GM19372 (cell line): ENCODE data around the gene ELL.

Experiments
- ATAC-seq: cut with Tn5 transposase; IDR thresholded peaks from one replicate; pipeline ENCODE4 v1.9.1; 2021; ENCODE audit warnings: mild to moderate bottlenecking, low read depth, moderate library complexity; ENCODE audit not compliant: unreplicated experiment

Gene ELL

DNA sequence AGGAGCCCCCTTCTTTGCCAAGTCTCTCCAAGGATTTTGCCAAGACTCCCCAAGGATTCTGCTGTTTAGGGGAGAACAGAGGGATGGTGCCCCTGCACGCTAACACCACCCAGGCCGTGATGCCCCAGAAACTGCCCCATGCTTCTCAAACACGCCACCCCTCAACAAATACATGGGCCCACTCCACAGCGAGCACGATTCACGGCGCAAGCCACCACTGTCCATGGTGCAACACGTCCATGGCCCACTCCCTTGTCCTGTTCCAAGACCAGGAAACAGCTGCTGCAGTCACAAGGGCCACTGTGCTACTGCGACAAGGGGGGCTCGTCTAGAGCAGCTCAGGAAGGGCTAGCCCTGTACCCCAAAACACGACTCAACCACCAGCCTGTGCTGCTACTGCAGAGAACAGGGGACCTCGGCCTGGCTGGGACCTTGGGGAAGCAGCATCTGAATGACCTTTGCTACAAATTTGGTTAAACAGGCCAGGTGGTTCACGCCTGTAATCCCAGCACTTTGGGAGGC, 47.4 kb downstream of the ELL start:
- ATAC-seq, result no peak

DNA sequence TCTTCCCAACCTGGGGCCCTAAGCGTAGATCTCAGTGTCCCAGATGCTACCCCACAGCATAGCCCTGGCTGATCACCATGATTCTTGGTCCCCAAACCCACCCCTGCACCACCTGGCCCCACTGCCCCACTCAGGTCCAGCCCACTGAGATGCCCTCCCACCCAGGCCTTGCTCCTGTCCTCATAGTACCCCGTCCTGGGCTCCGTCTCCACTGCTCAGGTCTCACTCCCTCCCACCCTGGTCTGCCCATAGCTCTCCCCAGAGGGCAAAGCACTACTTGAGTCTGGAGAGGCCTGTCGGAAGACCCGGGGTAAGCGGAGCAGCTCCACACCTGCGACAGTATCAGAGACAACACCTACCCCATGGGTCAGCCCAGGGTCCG, 48.2 kb downstream of the ELL start:
- ATAC-seq, result no peak

DNA sequence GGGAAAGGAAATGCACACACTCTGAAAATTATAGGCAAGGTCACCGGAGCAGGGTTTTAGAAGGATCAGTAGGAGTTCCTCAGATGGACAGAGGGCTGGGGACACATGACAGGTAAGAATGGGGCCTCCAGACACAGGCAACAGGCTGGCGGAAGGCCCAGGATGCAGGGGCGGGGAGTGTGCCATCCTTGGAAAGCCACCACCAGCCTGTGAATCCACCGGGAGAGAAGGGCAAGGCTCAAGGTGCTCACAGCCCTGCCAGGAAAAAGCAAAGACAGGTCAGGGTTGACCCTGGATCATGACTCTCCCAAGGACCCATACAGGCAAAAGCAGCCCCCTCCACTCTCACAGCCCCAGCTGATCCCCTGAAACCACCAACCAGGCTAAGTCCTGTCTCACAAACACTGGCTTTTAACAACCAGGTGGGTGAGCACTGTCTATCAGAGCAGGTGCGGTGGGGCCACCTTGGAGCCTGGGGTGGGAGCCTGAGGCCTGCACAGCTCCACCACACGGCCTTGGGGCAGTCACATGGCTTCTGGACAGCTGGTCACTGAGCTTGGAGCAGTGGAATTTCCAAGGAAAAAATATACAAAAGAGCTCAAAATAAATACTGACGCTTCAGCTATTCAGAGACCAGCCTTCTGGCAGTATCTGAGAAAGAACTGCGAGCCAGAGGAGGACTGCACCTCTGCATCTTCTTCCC, 48.7 kb downstream of the ELL start:
- no peak for ATAC-seq

DNA sequence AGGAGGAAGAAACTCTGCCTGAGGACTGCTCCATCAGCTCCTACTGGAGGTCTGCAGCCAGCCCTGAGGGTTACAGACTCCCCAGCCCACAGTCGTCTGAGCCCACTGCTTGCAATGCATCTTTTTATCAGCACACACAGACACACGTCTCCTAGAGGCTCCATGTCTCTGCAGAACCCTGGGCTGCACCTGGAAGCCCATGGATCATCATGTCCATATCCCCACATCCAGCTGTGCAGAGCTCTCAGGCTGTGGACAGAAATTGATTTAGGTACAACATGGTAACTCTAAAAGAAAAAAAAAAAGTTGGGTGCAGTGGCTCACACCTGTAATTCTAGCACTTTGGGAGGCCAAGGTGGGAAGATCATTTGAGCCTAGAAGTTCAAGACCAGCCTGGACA, 51.1 kb downstream of the ELL start:
- no peak for ATAC-seq

DNA sequence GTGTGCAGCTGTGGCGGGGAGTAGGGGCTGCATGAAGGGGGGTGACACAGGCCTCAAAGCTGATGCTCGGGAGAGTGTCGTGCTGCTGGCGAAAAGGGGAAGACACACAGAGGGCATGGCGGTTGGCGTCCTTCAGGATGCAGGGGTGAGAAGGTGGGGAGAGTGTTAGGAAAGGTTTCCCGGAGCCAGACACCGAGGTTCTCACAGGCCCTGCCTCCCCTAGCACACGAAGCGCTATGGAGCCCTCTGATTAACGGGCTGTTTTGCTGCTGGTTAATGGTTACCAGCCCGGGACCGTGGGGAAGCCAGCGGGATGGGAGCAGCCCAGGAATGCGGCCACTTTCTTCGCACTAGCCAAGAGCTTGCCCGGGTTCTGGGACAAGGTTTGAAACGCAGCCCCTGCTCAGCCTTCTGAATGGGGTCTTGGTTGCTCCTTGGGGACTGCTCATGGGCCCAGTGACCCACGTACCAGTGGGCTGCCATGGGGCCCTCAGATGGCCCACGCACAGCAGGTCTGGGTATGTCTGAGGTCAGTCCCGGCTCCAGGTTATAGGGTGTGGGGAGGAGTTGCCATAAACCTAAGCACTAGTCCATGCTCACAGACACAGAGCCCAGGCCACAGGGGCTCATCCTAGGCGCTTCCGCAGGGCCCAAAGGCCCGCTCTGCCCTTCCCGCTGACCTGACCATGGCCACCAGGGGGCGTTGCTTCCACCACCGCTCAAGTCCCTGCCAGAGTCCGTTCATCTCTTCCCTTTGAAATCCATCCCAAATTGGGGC, 52.6 kb downstream of the ELL start:
- ATAC-seq, result no peak

DNA sequence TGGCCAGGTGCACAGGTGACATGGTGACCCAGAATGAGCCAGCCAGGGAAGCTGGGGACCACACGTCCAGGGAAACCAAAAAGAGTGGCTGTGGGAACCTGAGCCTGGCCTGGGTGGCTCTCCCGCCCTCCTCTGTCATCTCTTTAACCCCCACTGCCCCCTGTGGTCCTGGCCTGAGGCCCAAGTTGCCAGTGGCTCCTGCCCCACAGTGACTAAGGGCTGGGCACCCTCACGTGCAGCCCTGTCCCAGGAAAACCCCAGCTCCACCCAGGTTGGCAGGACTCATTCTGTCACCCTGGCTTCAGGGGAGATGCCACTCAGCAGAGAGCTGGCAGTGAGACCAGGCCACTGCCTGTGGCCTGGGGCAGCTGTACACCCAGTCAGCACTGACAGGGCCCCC, 53.4 kb downstream of the ELL start:
- ATAC-seq, result no peak

DNA sequence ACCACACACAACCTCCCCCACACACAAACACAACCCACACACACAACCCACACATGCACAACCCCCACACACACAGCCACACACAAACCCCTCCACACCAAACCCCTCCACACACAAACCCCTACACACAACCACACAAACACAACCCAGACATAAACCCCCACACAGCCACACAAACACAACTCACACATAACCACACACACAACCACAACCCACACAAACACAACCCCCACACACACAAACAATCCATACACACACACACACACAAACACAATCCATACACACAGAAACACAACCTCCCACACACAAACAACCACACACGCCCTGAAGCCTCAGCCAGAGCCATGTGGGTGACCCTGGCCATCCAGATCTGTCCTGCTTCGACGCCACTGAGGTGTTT, 53.9 kb downstream of the ELL start:
- no peak for ATAC-seq

DNA sequence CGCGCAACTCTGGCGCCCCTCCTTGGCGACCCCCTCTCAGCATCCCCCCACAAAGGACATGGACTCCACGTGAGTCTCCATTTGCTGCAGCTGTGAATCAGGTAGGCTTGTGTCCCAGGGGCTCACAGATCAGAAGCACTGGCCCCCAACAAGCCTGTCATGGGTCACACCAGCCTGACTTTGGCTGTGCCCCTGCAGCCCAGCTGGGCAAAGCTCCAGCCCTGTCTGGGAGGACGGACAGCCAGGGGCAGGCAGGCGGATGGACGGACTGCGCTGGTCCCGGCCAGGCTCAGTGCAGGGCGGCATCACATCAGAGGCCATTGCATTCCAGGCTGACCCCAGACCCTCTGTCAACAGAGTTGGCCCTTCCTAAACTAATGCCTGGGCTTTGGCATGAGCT, 55.5 kb downstream of the ELL start:
- ATAC-seq, result no peak

DNA sequence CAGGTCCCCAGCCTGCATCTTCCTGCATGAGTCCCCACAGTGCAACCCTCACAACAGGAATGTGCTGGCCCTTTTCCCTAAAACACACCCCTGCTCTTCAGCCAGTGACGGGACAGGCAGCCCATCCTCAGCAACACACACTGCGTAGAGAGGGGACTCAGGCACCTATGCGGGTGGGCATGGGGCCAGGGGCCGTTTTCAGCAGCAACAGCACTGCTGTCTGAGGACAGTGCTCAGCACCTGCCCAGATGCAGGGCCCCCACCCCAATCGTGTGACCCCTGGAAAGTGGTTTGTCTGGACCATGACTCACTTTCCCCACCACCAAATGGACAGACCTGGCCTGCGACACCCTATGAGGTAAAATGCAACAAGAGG, 55.9 kb downstream of the ELL start:
- no peak for ATAC-seq

DNA sequence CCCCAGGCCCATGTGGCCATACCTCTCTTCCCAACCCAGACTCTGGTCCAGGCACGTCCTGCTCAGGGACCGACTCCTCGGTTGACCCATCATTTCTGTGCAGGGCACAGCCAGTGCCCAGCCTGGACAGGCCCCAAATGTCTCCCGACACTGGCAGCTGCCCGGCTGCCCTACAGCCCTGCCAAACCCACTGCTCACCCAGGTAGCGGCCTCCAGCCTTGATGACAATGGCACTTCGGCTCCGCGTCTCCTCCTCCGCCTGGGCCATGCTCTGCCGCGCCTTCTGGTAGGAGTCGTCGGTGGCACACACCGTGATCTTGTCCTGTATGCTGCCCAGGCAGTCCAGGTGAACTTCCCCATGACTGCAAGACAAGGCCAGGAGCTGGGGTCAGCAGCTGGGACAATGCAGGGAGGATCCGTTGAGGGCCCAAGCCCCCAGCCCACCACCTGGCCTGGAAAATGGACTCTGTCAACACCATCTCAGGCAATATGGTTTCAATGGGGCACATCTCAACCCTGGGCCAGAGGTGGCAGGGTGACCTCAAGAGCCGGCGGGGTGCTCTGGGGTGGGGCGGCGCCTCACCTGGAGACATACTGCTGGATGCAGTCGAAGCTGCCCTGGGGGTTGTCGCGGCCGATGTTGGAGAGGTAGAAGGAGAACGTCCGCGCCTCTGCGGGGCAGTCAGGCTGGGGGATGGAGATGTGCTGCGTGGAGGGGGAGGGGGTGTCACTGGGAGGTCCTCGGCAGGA, 56.5 kb downstream of the ELL start:
- no peak for ATAC-seq

DNA sequence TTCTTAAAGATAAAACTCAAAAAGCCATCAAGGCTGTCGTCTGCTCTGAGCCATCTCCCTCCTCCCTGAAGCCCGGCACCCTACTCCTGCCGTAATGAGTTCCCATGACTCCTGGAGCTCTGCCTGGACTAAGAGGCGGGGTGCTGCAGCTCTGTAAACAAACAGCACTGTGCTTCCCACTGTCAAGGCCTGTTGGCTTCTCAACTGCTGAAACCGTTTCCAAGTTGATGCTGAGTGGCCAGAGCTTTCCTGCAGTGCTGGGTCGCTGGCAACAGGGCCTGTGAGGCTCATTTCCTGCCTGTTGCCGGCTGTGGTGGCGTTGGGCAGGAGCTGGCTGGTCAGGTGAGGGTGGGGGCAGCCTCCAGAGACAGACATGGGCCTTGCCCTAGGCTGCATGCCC, 57.2 kb downstream of the ELL start:
- ATAC-seq, result no peak

DNA sequence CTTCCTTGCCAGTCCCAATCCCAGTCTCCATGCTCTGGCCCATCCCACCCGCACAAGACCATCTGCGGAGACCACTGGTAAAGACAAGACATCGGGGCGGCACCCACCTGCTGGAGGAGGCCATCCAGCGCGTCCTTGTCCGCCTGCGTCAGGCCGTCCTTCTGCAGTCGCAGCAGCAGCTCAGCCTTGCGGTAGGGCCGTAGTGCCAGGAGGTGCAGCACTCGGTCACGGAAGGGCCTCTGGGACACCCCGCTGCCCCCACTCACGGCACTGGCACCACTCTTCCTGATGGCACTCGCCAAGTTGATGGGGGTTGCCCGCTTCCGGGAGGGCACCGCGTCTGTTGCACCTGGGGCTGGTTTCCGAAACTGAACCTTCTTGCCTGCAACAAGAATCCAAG, 60.4 kb downstream of the ELL start:
- ATAC-seq, result no peak

DNA sequence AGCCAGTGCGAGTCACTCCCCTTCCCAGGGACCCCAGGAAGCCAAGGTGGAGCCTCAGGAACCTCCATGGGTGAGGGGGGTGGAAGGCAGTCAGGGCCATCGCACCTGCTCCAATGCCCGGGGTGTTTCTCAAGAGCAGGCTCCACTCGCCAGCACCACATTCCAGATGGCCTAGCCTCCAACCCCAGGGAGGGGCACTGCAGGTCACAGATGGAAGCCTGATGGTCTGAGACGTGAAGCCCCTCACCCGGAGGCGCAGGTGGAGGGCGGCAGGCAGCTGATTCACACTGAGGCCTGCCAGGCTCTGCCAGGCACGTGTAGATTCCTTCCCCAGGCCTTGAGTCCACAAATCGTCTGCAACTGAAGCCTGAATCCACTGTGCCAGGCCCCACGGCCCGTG, 61.0 kb downstream of the ELL start:
- no peak for ATAC-seq

DNA sequence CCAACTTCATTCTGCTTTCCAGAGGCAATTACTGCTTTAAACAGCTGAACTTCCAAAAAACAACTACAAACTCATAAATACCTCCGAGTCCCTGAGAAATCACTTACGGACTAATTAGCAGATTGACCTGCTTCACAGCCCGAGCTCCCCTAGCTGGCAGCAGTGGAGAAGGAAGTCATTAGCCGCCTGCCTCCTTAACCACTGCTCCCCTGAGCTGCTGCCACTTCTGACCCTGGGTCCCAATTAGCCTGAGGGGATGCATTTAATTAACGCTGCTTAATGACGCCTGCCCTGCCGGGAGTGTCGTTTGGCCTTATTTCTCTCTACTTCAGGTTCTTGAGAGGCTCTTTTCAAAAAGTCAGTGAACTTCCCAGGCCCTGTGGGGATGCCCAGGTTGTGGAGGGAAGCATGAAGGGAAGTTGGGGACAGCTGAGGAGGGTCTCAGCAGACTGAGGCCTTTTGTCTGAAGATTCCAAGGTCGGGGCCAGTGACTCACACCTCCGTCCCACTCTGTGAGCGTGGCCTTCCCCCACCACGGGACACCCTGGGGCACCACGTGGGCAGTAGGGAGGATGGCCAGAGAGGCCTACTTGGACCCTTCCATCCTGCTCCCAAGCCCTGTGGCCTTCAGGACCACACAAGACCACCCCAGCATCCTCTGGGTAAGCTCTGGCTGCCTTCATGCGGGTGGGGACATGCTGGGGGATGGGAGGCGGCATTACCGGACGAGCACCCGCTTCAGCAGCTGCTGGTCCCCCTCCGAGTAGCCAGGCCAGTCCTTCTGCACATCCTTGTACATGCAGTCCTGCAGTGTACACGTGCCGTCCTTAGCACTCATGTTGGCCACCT, 64.2 kb downstream of the ELL start:
- no peak for ATAC-seq

DNA sequence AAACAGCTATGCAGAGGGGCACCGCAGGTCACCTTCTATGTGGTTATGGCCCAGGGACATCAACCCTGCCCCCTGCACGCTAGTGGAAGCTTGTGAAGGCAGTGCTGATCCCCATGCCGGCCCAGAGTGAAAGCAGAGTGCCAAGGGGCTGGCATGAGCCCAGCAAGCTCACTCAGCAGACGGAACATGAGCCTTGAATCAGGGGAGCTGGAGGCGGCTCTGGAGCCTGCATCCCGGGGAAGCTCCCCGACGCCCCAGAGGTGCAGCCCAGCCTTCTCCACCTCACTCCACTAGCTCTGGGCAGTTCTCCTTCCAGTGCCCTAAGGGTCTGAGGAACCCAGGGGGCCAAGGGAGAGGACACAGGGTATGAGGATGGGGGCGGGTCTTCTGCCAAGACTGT, 64.9 kb downstream of the ELL start:
- no peak for ATAC-seq

DNA sequence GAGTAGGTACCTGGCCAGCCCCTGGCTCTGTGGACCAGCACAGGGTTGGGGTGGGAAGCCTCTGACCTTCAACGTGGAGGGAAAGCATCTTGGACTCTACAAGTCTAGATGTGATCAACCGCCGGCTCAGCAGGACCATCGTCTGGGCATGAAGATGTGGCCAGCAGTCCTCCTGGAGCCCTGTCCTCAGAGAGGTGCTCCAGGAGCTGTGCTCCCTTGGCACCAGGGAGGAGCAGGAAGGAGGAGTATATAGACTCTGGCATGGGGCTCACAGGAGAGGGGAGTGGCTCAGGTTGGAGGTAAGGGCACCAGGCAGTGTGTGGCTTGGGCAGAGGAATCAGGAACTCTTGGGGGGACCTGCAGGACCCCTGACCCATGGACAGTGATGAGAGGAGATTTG, 65.6 kb downstream of the ELL start:
- ATAC-seq, result no peak

DNA sequence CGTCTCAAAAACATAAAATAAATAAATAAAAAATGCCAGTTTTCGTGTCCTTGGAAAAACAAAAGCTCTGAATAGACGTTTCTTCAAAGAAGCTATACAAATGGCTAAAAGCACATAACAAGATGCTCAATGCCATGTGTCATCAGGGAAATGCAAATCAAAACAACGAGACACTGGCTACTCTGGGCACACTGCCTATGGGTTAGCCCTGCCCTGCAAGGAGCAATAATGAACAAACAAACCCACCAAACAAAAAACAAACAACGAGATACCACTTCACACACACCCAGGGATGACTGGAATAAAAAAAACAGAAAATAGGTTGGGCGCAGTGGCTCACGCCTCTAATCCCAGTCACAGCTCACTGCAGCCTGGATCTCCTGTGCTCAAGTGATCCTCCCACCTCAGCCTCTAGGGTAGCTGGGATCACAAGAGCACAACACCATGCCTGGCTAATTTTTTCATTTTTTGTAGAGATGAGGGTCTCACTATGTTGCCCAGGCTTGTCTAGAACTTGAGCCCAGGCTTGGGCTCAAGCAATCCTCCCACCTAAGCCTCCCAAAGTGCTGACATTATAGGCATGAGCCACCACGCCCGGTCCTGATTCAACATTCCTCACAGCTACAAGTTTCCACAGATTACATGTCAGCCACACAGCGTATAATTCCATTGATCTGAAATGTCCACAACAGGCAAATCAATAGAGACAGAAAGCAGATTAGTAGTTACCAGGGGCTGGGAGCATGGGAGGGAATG, 68.4 kb downstream of the ELL start:
- ATAC-seq, result no peak

DNA sequence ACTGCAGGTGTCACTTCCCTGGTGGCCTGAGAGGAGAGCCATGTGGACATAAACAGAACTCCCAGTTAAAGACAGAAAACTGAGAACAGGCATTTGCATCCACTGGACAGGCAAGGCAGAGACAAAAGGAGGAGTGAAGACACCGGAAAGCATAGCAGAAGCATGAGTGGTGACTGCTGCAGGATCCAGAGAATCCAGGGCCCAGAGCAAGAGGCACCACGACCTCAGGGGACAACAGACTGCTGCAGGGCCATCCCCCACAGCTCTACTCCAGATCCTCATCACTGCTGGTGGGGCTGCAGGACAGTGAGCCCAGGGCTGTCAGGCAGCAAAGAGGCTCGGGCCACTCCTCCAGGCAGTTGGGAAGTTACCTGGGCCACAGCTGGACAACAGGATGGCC, 69.5 kb downstream of the ELL start:
- no peak for ATAC-seq

DNA sequence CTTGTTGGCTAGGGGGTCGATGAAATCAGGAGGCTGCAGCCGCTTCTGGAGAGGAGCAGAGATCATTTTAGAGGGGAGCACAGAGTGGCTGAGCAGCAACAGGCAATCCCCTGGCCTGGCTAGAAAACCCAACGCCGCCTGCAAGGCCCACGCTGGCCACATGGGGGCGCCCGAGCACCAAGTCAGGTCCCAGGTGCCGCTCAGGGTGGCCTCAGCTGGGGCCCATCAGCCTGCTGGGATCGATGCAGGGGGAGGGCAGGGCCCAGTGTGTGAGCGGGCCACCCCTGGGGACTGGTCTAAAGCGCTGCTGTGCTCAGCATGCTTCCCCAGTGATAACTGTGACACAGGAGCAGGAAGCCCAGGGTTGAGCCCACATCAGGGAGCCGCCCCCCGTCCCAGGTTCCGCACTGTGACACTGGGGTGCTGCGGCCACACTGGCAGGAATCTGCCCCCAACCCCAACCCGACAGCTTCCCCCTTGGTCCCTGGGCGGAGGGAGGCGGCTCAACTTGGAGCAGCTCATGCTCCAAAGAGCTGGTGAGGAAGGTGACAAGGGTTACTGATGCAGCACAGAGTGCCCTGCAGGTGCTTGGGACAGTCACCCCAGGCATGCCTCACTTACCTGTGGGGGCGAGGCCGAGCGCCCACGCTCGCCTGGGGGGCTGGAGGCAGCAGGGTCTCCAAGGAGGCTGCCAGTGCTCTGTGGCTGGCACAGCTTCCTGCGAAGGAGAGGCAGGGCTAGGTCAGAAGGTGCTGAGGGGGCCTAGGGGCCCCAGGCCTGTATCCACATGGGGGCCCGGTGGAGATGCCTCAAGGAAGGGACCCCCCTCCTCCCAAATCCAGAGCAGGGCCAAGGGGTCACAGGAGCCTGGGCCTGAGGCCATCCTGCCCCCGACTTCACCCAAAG, 70.7 kb downstream of the ELL start:
- no peak for ATAC-seq
